GM19025 (cell line): ENCODE measurements around the gene RIN3.
"Not testable (repeated sequence)": the region's sequence is repeated elsewhere in the genome, so short reads cannot be mapped to it uniquely, and the experiment has no call there.

Experiments
- ATAC-seq: cut with Tn5 transposase; IDR thresholded peaks from one replicate; pipeline ENCODE4 v1.9.1; 2021; ENCODE audit warnings: mild to moderate bottlenecking, low read depth, moderate library complexity; ENCODE audit not compliant: unreplicated experiment

RIN3 gene

DNA sequence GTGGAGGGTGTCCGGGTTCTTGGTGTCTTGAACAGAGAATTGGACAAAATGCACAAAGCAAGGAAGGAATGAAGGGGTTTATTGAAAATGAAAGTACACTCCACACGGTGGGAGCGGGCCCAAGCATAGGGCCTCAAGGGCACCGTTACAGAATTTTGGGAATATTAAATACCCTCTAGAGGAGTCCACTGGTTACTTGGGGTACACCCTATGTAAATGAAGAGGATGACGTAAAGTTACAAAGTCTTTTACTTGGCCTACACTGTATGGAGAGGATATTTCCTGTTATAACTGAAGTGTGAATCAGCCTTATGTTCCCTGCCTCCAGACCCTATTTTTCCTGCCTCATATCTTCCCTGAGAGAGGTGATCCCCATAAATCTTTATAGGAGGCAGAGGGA lies 102.6 kb downstream of the RIN3 start:
- ATAC-seq, result no peak

DNA sequence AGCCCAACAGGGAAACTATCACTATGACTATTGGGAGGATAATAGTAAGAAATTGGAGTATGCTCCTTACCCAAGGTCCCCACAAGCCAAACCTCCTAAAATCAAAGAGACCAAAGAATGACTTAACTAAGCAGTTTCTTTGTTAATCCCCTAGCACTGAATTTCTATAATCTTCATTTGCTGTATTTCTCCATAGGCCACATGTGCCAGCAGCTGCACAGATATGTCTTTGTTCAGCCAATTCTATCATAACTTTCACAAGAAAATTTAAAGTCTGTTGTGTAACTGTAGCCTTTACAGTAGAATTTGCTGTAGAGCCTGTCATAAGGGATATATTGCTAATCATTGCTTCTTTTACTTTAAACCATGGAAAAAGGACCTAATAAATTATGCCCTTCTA lies 104.0 kb downstream of the RIN3 start:
- ATAC-seq, result no peak

DNA sequence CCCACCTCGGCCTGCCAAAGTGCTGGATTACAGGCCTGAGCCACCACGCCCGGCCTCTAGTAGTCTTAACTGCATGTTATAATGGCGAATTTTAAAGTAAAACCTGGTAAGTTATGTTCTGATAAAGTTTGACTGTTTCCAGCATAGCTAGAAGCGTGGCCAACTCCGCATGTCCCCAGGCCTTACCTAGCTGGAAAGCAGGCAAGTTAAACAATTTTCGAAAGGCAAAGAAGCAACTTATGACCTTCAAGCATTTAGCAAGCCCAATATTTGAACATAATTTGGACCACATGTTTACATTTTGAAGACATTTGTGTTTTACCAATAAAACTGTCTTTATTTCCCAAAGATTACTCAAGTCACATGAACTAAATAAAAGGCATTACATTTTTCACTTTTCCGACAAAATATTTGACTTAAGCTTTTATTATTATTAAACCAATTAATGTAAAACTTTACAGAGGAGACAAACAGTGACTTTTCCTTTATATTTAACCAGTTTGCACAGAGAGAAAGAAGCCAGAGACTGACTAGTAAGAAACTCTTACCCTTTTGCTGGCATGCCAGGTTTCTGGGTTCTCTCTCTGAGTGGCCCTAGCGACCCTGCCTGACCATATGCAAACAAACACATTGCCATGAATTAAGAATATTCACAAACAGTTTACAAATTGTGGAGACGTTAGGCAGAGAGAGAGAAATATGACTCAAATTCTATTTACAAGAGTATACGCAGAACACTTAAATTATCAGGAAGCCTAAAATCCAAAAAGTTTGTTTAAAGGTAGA lies 106.3 kb downstream of the RIN3 start:
- ATAC-seq, result no peak

DNA sequence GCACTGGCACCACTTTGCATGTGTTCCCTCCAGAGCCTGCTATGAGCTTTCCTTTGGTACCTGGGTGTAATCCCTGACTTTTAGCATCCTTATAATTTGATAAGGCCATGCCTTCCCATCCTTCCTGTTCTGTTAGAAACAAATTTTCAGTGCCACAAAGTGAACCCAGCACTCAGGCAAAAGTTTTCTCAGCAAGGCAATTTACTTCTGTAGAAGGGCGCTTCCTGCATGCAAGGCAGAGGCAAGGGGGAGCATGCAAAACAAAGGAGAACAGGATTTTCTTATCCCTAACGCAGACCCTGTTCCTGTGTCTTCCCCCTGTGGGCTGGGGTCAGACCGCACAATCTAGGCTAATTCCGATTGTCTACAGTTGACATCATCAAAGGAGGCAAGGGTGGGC lies 108.7 kb downstream of the RIN3 start:
- no peak for ATAC-seq

DNA sequence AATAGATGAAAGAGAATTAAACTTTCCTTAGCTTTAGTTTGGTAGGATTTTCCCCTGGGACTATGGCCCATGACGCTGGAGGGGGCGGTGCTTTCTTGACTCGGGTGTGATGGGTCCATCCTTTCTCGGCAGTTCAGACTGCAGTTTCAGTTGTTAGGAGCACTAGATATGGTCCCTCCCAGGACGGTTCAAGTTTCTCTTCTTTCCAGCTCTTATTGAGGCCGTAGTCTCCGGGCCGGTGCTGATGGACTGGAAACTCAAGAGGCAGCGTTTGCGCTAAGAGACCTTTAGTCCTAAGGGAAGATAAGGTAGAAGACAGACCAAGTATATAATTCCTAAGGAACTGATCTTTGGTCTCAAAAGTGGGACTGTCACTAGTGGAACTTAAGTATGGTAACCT lies 111.2 kb downstream of the RIN3 start:
- no peak for ATAC-seq

DNA sequence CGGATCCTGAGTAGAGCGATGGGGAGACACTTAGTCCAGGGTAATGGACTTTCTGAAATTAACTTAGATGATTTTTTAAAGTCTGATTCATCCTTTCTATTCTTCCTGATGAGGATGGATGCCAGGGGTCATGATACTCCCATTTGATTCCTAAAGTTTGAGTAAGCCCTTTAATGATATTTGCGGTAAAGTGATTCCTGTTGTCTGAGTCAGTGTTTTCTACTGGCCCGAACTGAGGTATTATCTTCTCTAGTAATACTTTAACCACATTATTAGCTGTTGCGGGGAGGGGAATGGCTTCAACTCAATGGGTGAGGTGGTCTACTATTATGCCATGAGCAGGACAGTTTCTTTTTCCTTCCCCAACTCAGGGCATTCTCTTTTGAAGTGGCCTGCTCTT lies 111.6 kb downstream of the RIN3 start:
- no peak for ATAC-seq

DNA sequence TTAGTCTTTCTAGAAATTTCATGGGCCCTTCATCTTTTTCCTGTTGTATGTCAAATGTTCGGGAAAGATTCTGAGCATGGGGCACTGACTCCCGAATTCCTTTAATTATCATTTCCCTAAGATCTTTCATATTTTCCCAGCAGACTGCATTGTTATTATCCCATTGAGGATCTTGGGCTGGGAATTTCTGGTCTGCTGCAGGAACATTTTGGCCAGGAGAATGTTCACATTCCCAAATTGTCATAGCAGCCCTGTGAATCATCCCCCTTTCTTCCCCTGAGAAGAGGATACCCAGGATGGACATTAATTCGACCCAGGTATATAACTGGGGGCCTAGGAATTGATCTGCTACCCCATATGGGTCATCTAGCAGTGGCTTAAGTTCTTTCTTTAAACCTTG lies 112.5 kb downstream of the RIN3 start:
- ATAC-seq, result no peak

DNA sequence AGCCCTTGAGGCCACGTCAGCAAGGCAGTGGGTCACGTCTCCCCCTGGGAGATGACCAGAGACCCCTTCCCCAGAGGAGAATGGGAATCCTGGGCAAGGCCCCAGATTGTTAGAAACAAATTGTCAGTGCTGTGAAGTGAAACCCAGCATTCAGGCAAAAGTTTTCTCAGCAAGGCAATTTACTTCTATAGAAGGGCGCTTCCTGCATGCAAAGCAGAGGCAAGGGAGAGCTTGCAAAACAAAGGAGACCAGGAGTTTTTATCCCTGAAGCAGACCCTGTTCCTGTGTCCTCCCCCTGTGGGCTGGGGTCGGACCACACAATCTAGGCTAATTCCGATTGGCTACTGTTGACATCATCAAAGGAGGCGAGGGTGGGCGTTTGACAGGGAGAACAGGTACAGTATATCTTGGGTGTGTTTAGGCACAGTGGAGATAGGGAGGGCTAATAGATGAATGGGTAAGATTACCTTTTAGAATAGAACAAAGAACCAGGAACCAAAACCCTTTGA lies 114.2 kb downstream of the RIN3 start:
- no peak for ATAC-seq

DNA sequence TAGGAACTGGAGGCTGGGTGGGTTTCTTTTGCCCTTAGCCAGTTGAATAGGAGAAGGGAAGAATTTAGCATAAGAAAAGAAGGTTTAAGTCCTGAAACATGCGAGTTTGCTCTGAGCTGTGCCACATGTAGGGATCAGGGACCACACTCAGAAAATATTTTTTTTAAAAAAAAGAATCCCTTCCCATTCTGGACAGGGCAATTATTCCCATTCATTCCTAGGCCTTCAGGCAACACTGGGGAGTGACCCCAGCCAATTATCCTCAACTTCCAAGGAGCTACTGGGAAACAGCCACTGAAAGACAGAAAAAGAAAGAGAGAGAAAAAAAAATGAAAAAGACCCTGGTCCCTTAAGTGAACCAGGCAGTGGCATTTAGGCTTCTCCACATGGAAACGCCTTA lies 115.1 kb downstream of the RIN3 start:
- no peak for ATAC-seq

DNA sequence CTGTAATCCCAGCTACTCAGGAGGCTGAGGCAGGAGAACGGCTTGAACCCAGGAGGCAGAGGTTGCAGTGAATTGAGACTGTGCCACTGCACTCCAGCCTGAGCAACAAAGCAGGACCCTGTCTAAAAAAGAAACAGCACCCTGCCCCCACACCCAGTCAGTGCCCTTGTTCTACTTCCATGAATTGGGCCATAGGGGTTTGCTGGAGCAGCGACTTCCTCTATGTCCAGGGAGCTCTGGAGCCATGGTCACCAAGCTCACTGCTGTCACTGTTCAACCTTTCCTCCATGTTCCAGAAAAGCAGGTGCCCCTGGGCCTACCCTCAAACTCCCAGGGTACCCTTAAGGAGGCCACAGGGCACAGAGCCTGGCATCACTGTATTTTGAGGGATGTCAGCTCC lies 116.8 kb downstream of the RIN3 start:
- ATAC-seq, result no peak

DNA sequence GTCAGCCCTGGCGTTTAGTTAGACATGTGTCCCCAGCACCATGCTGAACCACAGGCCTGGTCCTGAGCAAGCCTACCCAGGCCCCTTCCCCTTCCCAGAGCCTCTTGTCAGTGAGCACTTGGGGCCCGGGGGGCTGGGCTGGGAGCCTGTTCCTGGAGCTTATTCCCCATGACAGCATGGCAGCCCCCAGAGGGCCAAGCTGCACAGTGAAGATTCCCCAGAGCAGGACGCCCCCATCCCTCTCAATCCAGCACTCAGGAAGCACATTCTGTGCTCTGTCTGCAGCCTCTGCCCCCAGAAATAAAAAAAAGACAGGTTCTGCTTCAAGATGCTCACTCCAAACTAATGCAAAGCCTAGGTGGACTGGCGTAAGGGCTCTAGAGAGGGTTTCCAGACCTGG lies 117.5 kb downstream of the RIN3 start:
- ATAC-seq, result no peak

DNA sequence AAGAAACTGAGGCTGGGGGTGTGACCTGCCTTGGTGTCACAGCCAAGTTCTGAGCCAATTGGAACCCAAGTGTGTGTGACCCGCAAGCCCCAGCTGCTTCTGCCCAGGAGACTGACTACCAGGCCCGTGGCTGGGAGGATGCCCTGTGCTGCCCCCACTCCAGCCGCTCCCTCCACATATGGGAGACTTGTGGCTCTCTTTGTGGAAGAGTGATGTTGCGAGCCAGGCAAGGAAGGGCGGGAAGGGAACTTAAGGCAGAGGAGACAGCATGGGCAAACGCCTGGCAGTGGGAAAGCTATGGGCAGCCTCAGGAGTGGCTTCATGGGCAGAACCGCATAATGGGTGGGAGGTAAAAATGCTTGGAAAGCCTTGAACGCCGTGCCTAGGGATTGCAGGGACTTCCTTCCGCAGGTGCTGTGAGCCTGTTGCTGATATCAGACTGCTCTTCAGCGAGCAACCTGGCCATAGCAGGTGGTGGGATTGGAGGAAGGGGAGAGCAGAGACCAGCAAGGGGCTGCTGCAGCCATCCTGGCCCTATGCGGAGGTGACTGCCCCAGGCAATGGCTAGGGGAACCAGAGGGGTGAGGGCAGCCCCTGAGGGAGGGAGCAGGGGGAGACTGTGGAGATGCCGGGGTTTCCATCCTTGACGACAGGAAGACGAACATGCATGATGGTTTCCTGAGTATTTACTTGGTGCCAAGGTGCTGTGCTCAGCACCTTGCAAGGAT lies 119.1 kb downstream of the RIN3 start:
- no peak for ATAC-seq

DNA sequence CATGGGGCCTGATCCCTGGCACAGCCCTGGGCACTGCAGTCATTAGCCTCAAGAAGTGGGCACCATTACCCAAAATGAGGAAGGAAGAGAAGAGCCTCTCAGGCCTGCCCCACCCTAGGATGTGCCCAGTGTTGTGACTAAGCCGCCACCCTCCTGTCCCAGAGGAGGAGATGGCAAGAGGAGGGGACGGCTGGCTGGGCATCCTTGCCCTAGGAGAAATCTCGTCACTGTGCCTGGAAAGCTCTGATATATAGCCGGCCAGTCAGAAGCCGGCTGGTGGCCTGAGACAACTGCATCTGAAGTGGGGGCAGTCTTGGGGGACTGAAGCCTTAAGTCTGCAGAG lies 119.7 kb downstream of the RIN3 start:
- ATAC-seq, result no peak

DNA sequence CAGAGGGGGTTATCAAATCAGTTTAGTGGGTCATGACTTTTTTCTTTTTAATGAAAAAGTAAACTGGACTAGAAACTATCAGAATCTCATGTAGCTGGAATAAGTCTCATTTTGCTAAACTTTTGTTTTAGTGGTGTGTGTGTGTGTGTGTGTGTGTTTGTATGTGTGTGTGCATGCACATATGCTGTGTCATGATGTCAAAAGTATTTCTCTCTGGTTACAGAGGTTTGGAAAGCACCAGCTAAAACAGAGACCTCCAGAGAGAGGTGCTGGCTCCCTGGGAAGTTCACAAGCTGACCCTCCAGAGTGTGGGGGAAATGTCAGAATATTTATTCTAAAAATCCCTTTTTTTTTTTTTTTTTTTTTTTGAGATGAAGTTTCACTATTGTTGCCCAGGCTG lies 120.1 kb downstream of the RIN3 start:
- ATAC-seq, result no peak

DNA sequence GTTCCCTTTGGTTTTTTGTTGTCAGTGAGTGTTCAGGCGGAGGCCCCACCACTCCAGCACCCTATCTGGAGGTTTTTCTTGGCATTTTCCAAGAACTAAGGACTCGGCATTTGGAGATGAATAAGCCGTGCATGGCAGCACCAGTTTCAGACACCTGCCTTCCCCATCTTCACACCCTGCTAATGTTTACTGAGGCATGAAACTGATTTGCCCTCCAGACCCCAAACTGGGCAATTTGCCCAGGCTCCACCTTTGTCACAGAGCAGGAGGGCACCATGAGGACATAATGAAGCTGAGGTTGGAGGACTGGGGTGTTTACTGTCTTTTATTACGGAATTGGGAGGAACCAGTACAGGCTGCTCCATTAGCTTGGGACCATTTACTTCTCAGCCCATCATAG lies 121.5 kb downstream of the RIN3 start:
- no peak for ATAC-seq

DNA sequence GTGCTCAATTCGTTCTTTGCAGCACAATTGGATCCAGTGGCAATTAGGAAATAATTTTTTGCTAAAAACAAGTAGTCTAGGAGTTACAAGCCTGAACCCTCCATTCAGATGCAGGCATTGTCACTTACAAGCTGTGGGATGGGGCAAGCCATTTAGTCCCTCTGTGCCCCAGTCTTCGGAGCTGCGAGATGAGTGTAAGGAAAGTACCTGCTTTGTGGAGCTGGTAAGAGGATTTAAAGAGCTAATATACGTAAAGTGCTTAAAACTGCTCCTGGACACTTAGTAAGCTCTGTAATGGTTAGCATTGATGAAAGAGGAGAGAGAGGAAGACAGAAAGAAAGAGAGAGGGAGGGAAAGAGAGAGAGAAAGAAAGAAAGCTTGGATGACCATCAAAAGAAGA lies 122.3 kb downstream of the RIN3 start:
- ATAC-seq, result no peak

DNA sequence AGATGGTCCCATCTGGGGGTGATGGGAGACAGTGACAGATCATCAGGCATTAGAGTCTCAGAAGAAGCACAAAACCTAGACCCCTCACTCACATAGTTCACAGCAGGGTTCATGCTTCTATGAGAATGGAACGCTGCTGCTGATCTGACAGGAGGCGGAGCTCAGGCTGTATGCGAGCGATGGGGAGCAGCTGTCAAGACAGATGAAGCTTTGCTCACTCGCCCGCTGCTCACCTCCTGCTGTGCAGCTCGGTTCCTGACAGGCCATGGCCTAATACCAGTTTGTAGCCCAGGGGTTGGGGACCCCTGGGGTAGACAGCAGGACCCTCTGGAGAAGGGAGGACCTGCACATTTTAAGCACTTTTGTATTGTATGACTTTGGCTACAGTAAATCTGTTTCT lies 123.6 kb downstream of the RIN3 start:
- no peak for ATAC-seq

DNA sequence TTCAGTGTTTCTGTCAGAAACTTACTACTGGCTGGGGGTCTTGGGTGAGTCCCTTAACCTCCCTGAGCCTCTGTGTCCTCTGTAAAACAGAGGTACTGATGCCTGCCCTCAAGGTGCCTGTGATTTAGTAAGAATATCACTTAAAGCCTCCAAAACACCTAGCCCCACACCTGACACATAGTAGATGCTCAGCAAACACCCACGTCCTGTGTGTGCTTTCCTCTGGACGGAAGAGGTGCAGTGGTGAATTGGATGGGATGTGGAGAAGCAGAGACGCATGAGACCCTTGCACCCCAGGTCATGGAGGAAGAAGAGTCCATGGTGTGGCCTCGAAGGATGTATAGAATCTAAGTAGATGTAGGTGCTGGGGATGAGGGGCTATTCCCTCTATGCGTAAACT lies 124.3 kb downstream of the RIN3 start:
- no peak for ATAC-seq

DNA sequence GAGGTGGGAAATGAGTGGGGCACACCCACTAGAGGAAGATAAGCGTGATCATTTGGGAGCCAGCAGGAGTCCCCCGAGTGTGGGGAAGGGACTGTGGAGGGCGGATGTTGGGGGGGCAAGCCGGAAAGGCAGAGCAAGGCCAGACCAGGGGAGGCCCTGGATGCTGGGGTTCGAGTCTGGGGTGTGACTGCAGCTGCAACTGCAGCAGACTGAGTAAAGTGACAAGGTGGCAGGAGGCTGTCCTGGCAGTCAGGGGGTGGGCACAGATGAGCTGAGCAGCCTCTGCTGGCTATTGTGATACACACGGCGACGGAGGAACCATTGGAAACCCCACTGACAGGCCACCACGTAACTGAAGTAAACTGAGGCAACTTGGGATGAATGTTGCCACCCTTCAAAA lies 124.7 kb downstream of the RIN3 start:
- no peak for ATAC-seq

DNA sequence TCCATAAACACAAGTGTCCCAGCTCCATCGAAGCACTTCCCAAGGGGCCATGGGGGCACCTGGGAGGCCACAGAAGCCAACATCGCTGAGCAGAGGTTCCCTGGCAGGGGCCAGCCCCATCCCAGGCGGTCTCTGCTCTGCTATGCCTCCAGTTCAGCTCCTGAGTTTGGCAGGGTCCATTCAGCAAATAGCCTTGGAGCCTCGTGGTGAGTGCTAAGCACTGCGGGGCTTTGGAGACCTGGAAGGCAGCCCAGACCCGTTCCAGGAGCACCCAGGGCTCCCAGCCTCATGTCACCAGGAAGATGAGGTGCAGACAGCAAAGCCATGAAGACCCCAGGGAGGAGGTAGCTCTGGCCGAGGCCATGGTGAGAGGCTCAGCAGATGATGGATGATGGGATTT lies 125.3 kb downstream of the RIN3 start:
- ATAC-seq, result no peak

DNA sequence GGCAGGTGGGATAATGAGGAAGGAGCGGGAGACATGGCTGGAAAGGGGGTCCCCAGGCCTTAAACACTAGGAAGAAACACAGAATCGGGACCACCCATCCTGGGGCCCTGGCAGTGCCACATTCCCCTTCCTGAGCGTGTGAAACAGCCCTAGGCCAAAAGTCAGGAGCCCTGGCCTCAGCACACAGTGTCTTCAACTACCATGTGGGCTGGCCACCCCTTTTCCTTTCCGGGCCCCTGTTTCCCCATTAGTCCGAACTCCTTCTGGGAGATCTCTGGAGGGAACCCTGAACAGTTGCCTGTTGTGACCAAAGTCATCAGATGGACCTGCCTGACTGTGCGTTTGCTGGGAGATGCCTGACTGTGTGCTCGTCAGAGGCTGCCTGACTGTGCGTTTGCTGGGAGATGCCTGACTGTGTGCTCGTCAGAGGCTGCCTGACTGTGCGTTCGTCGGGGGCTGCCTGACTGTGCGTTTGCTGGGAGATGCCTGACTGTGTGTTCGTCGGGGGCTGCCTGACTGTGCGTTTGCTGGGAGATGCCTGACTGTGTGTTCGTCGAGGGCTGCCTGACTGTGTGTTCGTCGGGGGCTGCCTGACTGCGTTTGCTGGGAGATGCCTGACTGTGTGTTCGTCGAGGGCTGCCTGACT lies 126.0 kb downstream of the RIN3 start:
- not testable (repeated sequence) for ATAC-seq

DNA sequence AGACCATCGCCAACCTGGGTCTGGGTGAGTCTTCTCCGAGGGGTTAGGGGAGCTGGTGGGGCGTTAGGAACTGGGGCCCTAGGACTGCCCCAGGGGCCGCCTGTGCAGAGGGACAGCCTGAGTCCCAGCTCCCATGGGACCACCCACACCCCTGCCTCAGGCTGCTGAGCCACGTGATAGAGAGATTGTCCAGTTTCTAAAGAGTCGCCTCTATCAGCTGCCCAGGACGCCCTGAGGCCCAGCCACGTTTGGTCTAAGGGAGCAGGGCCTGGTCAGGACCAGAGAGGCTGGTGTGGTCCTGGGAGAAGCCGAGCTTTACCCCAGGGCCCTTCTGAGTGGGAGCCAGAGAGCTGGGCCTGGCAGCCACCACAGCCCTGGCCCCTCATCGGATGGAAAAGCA lies 127.7 kb downstream of the RIN3 start:
- no peak for ATAC-seq
